Nephron (organoid): ENCODE measurements around the gene CUX1.

Experiments used
- H3K27ac Mint-ChIP-seq, 3 experiments: 2 replicates each; pipeline ENCODE4 v1.8.0; 2020; ENCODE audit warnings: mixed read lengths in 3 of 3, mild to moderate bottlenecking in 2 of 3, moderate library complexity in 1 of 3
- H3K27me3 Mint-ChIP-seq: 2 replicates; pipeline ENCODE4 v1.8.0; 2021; ENCODE audit warnings: low read depth, mild to moderate bottlenecking, moderate library complexity, mixed read lengths
- H3K36me3 Mint-ChIP-seq: 2 replicates; pipeline ENCODE4 v1.8.0; 2020; ENCODE audit warnings: low read depth, mixed read lengths
- H3K4me1 Mint-ChIP-seq: 2 replicates; pipeline ENCODE4 v1.8.0; 2020; ENCODE audit warnings: mixed read lengths
- H3K4me3 Mint-ChIP-seq, 3 experiments: 2 replicates each; pipeline ENCODE4 v1.8.0; 2020; ENCODE audit warnings: mild to moderate bottlenecking in 3 of 3, mixed read lengths in 3 of 3, moderate library complexity in 2 of 3
- H3K9me3 Mint-ChIP-seq: 2 replicates; pipeline ENCODE4 v1.8.0; 2020; ENCODE audit warnings: mixed read lengths
- TF ChIP-seq, protein P1 (sequence below), 3 experiments: fragments of 200-600 bp; sonication (generic); IDR thresholded peaks; one replicate each; pipeline ENCODE4 v1.5.0; 2021; ENCODE audit warnings: antibody characterized with exemption in 3 of 3; ENCODE audit not compliant: unreplicated experiment in 3 of 3

The CUX1 gene

DNA sequence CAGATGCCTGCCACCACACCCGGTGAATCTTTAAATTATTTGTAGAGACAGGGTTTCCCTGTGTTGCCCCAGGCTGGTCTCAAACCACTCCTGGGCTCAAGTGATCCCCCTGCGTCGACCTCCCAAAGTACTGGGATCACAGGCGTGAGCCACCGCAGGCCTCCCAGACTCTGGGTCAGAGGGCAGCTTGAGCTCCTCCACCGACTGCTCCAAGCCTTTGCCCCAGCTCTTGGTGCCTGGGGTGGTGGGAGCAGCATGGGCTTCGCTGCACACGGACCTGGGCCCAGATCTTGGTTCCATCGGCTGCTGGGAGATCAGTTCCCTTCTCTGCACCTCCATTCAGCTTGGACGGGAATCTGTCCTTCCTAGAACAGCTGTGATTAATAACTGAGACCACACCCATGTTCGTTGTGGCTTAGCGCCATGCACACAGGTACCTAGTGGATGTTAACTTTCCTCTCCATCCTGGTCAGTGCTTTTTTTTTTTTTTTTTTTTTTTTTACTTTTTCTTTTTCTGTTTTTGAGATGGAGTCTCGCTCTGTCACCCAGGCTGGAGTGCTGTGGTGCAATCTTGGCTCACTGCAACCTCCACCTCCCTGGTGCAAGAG lies 125.3 kb downstream of the CUX1 start:
- Mint-ChIP-seq H3K27ac (peak overlapping the region in 2 of 3 experiments; percentile 86 to 91), H3K36me3 (peaks cover 11% of the 10 kb centered on the region), H3K9me3 (no peaks in the 10 kb centered on the region), H3K4me3 (no peak overlapping the region), H3K27me3 (no peaks in the 10 kb centered on the region), H3K4me1 (peaks cover 55% of the 10 kb centered on the region)
- TF ChIP-seq, protein P1, sequence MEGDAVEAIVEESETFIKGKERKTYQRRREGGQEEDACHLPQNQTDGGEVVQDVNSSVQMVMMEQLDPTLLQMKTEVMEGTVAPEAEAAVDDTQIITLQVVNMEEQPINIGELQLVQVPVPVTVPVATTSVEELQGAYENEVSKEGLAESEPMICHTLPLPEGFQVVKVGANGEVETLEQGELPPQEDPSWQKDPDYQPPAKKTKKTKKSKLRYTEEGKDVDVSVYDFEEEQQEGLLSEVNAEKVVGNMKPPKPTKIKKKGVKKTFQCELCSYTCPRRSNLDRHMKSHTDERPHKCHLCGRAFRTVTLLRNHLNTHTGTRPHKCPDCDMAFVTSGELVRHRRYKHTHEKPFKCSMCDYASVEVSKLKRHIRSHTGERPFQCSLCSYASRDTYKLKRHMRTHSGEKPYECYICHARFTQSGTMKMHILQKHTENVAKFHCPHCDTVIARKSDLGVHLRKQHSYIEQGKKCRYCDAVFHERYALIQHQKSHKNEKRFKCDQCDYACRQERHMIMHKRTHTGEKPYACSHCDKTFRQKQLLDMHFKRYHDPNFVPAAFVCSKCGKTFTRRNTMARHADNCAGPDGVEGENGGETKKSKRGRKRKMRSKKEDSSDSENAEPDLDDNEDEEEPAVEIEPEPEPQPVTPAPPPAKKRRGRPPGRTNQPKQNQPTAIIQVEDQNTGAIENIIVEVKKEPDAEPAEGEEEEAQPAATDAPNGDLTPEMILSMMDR (IDR thresholded peaks at IDR 0.05; ENCODE audit: unreplicated experiment in 3 of 3), result no peak

DNA sequence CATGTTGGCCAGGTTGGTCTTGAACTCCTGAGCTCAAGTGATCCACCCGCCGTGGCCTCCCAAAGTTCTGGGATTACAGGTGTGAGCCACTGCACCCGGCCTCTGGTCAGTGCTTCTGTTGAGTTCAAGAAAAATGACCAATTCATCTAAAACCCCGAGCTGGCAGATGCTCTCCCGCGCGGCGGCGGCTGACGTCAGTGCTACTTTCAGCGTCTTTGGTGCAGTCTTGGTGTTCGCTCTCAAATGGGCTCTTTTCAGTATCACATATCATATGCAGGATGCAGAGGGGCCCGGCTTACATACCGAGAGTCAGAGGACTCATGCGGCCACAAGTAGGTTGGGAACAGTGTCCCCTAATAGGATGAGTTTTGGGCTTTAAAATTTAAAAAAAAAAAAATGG lies 125.9 kb downstream of the CUX1 start:
- peak overlapping the region in 1 of 3 experiments; percentile 41 for H3K27ac Mint-ChIP-seq
- no peaks in the 10 kb centered on the region for H3K9me3 Mint-ChIP-seq
- TF ChIP-seq, protein P1 (IDR thresholded peaks at IDR 0.05; ENCODE audit: unreplicated experiment in 3 of 3), result no peak
- peaks cover 5% of the 10 kb centered on the region for H3K36me3 Mint-ChIP-seq
- peaks cover 55% of the 10 kb centered on the region for H3K4me1 Mint-ChIP-seq
- no peaks in the 10 kb centered on the region for H3K27me3 Mint-ChIP-seq
- H3K4me3 Mint-ChIP-seq, result no peak overlapping the region

DNA sequence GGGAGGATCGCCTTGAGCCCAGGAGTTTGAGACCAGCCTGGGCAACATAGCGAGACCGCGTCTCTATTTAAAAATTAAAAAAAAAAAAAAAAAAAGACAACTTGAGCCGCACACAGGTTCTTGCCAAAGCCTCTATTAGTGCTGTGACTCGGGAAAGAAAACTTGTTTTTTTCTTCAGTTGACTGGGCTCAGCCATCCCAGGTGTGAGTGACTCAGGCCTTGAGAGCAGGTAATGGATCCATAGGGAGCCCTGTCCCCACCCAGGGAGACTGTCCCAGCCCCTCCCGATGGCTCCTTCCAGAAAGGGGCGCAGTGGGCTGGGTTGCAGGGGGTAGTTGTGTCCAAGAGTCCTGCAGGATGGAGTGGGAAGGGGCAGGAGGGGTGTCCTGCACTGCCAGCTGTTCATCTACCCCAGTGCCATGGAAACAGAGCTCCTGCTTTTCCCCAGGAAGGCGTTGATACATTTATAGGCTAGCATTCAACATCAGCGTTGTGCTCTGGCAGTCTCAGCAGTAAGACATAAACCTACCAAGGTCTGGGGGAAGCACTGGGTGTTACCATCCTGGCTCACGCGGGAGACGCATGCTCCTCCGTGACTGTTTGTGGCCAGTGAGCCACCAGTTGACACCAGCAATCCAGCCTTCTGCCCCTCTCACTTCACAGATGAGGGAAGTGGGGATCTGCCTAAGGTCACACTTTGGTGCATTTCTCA lies 126.6 kb downstream of the CUX1 start:
- H3K27ac Mint-ChIP-seq, result peak overlapping the region in 2 of 3 experiments; percentile 17 to 29
- H3K27me3 Mint-ChIP-seq, result no peaks in the 10 kb centered on the region
- H3K4me3 Mint-ChIP-seq, result no peak overlapping the region
- H3K36me3 Mint-ChIP-seq, result peaks cover 3% of the 10 kb centered on the region
- TF ChIP-seq, protein P1 (IDR thresholded peaks at IDR 0.05; ENCODE audit: unreplicated experiment in 3 of 3), result no peak
- H3K4me1 Mint-ChIP-seq, result peaks cover 58% of the 10 kb centered on the region
- no peaks in the 10 kb centered on the region for H3K9me3 Mint-ChIP-seq

DNA sequence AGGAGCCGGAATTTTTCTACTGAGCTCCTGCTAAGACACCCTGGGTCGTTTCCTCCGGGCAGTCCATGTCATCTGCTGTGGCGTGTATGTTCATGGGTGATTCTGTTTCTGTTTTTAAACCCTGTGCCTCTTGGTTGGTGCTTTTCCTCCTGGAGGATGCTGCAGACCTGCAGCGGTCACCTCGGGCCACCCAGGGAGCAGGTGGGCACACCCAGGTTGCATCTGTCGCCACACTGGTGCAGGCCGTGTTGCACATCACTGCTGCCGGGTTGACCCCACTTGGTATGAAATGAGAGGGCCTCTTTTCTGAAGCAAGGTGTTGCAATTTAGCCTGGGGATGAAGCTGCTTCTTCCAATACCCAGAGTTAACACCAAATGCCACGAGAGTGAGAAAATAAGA lies 127.2 kb downstream of the CUX1 start:
- Mint-ChIP-seq H3K4me1 (peaks cover 58% of the 10 kb centered on the region), H3K27me3 (no peaks in the 10 kb centered on the region), H3K27ac (no peak overlapping the region), H3K4me3 (no peak overlapping the region), H3K9me3 (no peaks in the 10 kb centered on the region), H3K36me3 (no peaks in the 10 kb centered on the region)
- TF ChIP-seq, protein P1 (IDR thresholded peaks at IDR 0.05; ENCODE audit: unreplicated experiment in 3 of 3), result no peak

DNA sequence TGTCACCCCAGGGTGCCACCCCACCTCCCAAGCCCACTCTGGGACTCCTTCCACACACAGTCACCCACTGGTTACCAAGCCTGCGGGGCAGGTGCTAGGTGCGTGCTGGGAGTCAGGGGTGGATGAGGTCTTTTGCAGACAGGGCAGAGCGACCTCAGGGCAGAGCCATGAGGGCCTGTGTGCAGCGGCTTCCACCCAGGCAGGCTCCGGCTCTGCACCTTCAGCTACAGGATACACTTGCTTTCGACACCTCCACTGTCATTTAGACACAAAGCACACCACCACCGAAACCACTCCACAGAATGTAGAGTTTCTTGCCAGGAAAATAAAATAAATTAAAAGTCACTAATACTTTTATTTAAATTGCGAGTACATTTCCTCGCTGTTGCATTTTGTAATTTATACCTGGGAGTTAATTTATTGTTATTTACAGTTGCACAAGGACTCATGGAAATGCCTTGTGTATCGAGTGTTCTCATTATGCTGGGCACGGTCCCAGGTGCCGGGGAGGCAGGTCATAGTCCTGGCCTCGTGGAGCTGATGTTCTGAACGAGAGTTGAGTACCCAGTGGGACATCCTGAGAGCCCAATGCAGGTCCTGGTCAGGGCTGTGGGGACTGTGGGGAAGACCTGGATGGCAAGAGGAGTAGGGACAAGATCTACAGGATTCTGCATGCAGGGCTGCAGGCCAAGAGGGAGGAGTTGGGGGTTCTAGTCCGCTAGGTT lies 127.8 kb downstream of the CUX1 start:
- H3K4me1 Mint-ChIP-seq, result peaks cover 58% of the 10 kb centered on the region
- TF ChIP-seq, protein P1 (IDR thresholded peaks at IDR 0.05; ENCODE audit: unreplicated experiment in 3 of 3), result no peak
- no peak overlapping the region for H3K4me3 Mint-ChIP-seq
- H3K27ac Mint-ChIP-seq, result peak overlapping the region in 2 of 3 experiments; percentile 6 to 26
- H3K27me3 Mint-ChIP-seq, result no peaks in the 10 kb centered on the region
- no peaks in the 10 kb centered on the region for H3K36me3 Mint-ChIP-seq
- no peaks in the 10 kb centered on the region for H3K9me3 Mint-ChIP-seq
